Stimulated activated CD8-positive, alpha-beta memory T cell treated with anti-CD3 and anti-CD28 coated beads, Interleukin-12 subunit alpha, Interleukin-12 subunit beta, amount 100 ng/mL, for 24 hours (primary cell): ENCODE results near the gene MAD1L1.

Source experiments
- DNase-seq: peaks from one replicate; pipeline ENCODE4 v3.0.0-alpha.2; 2020; ENCODE audit errors: extremely low read depth

MAD1L1 gene

DNA sequence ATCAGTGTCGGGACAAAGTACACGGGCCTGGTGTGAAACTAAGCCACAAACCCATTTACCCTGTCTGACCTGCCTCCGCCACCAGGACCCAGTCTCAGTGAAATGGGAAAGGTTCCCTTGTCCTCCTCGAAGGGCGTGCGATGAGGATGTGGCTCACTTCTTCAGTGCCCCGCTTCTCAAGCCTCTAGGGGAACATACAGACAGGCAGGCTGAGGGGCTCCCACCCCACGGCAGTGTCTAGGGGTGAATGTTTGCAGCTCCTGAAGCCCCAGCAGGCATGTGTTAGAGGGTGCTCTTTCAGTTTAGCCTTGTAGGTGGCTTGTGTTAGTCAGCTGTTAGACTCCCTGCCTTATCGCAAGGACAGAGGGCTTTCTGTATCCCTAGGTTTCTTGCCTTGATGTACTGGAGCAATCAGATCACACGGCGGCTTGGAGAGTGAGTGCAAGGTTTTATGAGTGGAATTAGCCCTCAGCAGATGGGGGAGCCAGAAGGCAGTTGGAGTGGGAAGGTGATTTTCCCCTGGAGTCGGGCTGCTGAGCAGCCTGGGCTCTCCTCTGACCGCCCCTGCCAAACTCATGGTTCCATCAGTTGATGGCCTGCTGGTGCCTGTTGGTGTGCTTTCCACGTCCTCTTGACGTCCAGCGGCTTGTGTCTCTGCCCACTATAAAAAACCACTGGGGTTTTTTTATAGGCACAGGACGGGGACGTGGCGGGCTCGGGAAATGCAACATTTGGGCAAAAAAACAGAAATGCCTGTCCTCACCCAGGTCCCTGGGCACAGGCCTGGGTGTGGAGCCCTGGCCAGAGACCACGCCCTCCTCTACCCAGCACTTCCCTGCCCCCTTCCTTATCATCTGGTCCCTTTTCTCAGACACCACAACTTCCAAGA, 10.0 kb upstream of the MAD1L1 start:
- no peak for DNase-seq

- peak; percentile 49 for DNase-seq
These were observed 9.1 kb upstream of the MAD1L1 start, which contains the start of the genes MRM2 and NUDT1 for GRCh38 chr7:2241580-2242540. TSS of gene MRM2 (minus strand) at chr7:2242205. CDS start at chr7:2242169, 36 bp downstream. TSS of gene NUDT1 (plus strand) at chr7:2242226. CDS start at chr7:2244575, 2,349 bp downstream.

GRCh38 chr7:2239242-2239641, 6.5 kb upstream of the MAD1L1 start:
- no peak for DNase-seq

GRCh38 chr7:2237109-2237602, 4.4 kb upstream of the MAD1L1 start:
- no peak for DNase-seq

DNA sequence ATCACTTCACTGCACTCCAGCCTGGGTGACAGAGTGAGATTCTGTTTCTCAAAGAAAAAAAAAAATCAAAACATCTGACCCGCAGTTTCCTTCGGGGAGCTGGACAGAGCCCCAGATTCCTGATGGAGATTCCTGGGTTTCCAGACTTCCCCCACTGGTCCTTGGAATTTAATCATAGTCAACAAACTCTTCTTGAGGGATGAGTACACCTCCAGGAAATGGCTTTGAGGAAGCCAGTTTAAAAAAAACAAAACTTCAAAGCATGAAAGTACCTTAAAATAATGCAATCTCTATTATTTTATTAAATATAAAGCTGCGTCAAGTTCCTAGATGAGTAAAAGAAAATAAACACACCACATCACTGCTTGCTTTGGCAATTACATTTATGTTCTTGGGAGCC, 1.2 kb upstream of the MAD1L1 start:
- DNase-seq: no peak

DNA sequence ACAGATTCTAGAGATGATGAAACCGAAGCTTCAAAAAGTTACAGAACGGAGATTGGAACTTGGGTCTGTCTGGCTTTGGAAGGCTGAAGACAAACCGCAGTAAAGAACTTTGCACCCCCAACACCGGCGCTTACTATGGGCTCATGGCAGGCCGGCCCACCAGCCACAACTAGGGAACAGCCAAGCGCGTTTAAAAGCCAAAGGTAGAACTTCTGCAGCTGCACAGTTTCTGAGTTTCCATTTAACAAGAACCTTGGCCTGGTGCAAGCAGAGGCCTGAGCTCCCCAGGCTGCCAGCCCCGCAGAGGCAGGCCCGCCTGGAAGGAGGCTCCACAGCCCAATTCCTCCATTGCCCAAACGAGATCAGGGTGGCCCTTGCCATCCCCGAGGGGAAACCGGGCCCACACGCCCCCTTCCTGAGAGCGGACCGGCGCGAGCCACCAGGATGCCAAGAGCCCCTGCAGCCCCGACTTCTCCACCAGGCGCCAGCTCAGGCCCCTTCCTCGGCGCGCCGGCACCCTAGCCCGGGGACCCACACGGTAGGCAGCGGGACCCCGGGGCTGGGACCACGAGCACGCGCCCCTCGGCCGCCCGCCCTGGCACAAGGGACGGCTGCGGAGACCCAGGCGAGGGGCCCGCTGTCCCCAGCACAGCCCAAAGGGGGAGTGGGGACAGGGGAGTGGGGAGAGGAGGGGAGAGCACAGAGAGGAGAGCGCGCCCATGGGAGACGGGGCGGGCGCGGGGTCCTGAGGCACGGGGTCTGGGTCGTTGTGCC, 566 bp downstream of the MAD1L1 start:
- no peak for DNase-seq

GRCh38 chr7:2230882-2231281, 1.9 kb downstream of the MAD1L1 start:
- DNase-seq: no peak

GRCh38 chr7:2230226-2230625, 2.5 kb downstream of the MAD1L1 start:
- no peak for DNase-seq

DNA sequence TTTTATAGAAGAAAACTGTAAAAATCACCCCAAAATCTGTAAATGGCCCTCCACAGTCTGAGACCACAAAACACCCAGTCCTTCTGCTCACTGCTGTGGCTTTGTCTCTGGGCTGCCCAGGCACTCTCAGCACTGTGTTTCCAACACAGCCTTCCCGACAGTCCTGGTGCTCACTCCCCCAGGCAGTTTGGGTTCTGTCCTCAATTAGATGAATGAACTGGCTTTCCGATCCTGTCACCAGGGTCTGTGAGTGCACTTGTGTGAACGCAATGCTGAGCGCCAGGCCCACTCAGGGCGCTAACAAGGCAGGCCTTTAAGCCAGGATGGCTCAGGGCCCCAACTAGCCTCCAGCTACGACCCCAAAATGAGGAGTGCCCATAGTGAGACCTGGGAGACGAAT, 3.3 kb downstream of the MAD1L1 start:
- no peak for DNase-seq

- no peak for DNase-seq
These were observed 3.8 kb downstream of the MAD1L1 start for GRCh38 chr7:2228921-2229320.

DNA sequence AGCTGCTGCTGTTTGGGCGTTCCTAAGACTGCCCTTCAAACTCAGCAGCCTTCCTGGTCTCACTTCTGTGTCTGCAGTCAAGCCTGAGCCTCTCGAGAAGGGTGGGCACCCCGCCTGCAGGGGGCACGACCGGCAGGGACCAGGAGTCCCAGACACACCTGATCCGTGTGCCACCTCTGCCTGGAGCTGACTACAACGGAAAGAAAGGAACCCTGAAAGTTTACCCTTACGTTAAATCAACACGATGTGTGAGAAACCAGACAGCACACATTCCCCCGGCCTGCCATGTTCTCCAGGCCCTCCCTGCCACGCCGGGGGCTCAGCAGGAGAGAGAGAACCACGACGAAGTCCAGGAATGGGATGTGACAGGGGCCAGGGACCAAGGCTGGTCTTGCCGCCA, 5.0 kb downstream of the MAD1L1 start:
- no peak for DNase-seq

GRCh38 chr7:2225830-2226229, 6.9 kb downstream of the MAD1L1 start:
- DNase-seq: no peak

- DNase-seq: no peak
These were observed 7.4 kb downstream of the MAD1L1 start for GRCh38 chr7:2225336-2225735.

DNA sequence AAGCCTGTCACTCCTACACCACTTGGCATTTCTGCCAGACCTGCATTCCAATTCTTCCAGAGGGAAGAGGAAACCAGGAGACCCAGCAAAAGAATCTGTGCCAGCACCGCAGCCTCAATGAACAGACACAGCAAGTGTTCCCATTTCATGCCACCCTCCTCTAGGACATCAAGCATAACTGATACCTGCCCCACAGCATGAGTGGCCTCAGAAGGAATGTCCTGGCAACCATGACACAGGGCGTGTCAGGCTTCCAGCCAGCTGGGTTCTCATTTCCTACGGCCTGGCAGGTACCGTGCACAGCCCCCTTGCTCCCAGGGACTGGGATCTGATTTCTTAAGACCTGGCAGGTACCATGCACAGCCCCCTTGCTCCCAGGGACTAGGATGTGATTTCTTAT, 7.8 kb downstream of the MAD1L1 start:
- no peak for DNase-seq

DNA sequence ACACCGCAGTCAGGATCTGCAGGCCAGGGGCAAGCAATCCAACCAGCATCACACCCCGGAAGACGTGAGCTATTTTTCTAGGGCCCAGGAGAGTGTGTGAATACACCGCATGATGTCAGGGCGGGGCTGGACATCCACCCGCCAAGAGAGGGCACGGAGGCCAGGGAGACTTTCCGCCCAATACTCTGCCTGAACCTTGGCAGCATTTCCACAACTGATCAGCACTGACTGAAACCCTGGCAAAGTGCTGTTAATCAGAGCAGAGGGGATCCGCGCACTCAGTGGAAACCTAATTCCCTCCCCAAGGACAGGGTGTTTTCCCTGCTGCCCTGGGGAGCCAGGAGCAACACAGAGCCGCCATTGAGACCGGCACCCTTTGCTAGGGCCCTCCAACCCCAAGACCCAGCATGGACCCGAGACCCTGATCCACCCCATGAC, 8.2 kb downstream of the MAD1L1 start:
- DNase-seq: no peak

DNA sequence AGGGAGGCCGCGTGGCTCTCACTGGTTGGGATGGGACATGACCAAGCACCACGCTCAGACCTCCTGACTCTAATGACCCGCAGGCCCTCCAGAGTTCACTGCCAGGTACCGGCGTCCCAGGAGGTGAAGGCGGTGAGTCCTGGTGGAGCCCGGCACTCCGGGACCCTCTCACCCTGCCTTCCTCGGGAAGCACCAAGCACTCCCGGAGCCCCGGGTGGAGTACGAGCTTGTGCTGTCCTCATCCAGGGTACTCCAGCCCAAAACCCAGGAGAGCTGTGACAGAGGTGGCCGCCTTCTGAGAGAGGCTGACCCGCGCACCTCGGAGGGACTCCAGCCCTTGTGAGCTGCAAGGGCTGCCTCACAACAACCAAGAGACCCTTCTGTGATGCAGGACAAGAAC, 9.4 kb downstream of the MAD1L1 start:
- DNase-seq: no peak

DNA sequence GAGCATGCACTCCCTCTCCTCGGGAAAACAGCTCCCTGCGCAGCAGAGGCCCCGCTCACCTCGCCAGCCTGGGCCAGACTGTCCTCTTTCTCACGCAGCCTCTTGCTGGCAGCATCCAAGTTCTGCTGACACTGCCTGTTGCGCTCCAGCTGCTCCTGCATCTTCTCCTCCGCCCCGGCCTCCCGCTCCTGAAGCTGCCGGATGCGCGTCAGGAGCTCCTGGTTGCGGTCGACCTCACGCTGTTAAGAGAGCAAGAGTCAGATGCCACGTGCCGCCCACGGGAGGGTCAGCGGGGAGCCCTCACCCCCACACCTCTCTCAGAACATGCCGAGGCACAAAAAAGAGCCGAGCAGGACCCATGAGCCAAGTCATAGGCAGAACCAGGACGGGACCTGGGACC, 10.2 kb downstream of the MAD1L1 start:
- no peak for DNase-seq

DNA sequence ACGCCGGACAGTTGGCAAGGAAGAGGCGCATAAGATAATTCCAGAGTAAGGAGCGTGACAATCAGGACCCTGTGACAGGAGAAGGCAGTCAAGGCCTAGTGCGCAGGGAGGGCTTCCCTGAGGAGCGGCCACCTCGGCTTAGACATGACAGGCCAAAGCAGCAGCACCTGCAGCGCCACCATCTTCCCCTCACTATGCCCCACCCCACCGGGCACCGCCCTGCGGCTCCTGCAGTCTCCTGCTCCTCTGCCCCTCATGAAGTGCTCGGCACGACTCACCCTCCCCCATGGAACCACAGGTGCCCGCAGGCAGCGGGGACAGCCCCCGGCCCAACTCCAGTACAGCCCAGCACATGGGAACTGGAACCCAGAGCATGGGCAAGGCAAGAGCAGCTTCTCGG, 11.8 kb downstream of the MAD1L1 start:
- DNase-seq: no peak

- DNase-seq: no peak
These were observed 12.2 kb downstream of the MAD1L1 start for GRCh38 chr7:2220506-2220905.

GRCh38 chr7:2220030-2220429, 12.7 kb downstream of the MAD1L1 start:
- no peak for DNase-seq

GRCh38 chr7:2219606-2220005, 13.1 kb downstream of the MAD1L1 start:
- DNase-seq: no peak
